Mammary epithelial cell (primary cell): ENCODE results near the gene RPS18.

ENCODE experiments used
- CTCF ChIP-seq, 2 donors: IDR thresholded peaks in 1 of 2; conservative IDR thresholded peaks in 1 of 2; 2 replicates each; pipeline ENCODE4 v1.5.1; 2011 to 2012; ENCODE audit warnings: inconsistent platforms in 2 of 2, low read length in 2 of 2, mild to moderate bottlenecking in 2 of 2, control low read depth in 1 of 2, low read depth in 1 of 2; ENCODE audit not compliant: insufficient read depth in 1 of 2; ENCODE audit errors: extremely low read depth in 1 of 2
- EZH2 ChIP-seq: IDR thresholded peaks from 2 replicates; pipeline ENCODE4 v1.6.1; 2012; ENCODE audit warnings: low read length, inconsistent platforms, borderline replicate concordance

GRCh38 chr6:33294086-33294823 lies 22.4 kb downstream of the RPS18 start:
- no peak for TF ChIP-seq CTCF (conservative IDR thresholded peaks at IDR 0.05 in 1 of 2, IDR thresholded peaks at IDR 0.05 in 1 of 2; ENCODE audit: extremely low read depth in 1 of 2, insufficient read depth in 1 of 2, low read depth in 1 of 2, low read length in 2 of 2)
- TF ChIP-seq EZH2: no peak
